Measurements from ENCODE around the gene VPS18.

Gene VPS18

DNA sequence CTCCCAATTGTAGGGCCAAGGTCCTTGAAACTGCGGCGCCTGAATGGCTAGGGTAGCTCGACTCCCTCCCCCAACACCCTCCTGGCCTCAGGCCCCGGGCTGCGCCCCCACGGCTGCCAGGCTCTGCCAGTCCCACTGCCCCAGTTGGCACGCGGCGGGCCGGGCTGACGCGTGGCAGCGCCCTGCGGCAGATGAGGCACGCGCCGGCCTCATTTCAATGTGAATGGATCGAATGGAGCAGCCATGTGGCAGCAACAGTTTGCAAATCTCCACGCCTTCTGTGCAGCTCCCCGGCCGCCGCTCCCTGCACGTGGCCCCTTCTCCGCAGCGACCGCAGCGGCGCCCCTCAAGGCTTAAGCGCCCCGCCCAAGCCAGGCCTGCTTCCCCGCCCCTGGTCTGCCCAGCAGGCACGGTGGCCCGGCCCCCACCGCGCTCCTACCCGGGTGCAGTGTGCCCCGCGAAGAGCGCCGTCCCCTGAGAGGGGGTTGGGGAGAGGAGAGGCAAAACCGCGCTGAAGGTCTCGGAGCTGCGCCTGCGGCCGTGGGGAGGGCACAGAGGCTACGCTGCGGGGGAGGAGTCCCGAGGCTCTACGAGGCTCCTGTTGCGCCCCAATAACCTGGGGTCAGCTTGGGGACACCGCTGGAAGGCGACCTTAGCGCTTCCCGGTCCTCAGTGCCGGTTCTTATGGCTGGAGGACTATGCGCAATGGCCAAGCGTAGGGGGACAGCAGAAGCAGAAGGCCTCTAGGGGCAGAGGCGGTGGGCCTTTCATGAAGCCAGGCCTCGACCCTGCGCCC lies 31.8 kb downstream of the VPS18 start:
- peak overlapping the region; percentile 28; the same call in 1 of the 2 replicates for H3K4me3 ChIP-seq (ENCODE audit: low read length)
- no peaks in the 10 kb centered on the region for H3K36me3 ChIP-seq (ENCODE audit: control insufficient read depth, low read length)
- no peak overlapping the region for H3K27ac ChIP-seq (ENCODE audit: low read depth, low read length)
- no peaks in the 10 kb centered on the region for H3K9me2 ChIP-seq (replicated peaks; ENCODE audit: control insufficient read depth, low read length)
- H4K20me1 ChIP-seq (ENCODE audit: control insufficient read depth, insufficient read depth, low read depth, low read length) = no peaks in the 10 kb centered on the region; the same call in 1 of the 2 replicates
- peak overlapping the region; percentile 42 for H3K4me2 ChIP-seq (ENCODE audit: low read length)
- H3K4me1 ChIP-seq (ENCODE audit: control insufficient read depth, low read length) = peaks cover 49% of the 10 kb centered on the region
- H3K27me3 ChIP-seq (ENCODE audit: control insufficient read depth, low read length) = peaks cover 82% of the 10 kb centered on the region
- no peaks in the 10 kb centered on the region for H3K79me2 ChIP-seq (ENCODE audit: control insufficient read depth, low read length)
- H3F3A ChIP-seq (ENCODE audit: control insufficient read depth, insufficient read depth) = no peaks in the 10 kb centered on the region
- no peak; the same call in 1 of the 2 replicates for TF ChIP-seq EZH2phosphoT487 (IDR thresholded peaks at IDR 0.05; ENCODE audit: borderline replicate concordance, low read length)
- TF ChIP-seq, protein P1, sequence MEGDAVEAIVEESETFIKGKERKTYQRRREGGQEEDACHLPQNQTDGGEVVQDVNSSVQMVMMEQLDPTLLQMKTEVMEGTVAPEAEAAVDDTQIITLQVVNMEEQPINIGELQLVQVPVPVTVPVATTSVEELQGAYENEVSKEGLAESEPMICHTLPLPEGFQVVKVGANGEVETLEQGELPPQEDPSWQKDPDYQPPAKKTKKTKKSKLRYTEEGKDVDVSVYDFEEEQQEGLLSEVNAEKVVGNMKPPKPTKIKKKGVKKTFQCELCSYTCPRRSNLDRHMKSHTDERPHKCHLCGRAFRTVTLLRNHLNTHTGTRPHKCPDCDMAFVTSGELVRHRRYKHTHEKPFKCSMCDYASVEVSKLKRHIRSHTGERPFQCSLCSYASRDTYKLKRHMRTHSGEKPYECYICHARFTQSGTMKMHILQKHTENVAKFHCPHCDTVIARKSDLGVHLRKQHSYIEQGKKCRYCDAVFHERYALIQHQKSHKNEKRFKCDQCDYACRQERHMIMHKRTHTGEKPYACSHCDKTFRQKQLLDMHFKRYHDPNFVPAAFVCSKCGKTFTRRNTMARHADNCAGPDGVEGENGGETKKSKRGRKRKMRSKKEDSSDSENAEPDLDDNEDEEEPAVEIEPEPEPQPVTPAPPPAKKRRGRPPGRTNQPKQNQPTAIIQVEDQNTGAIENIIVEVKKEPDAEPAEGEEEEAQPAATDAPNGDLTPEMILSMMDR (IDR thresholded peaks at IDR 0.05; ENCODE audit: low read depth, low read length, poor library complexity, severe bottlenecking) = no peak
- H3K9me3 ChIP-seq (ENCODE audit: control insufficient read depth, insufficient read depth, low read length) = no peaks in the 10 kb centered on the region

GRCh38 chr15:40926659-40927494 lies 32.6 kb downstream of the VPS18 start:
- TF ChIP-seq EZH2phosphoT487 (IDR thresholded peaks at IDR 0.05; ENCODE audit: borderline replicate concordance, low read length) = 0 out of 2 replicates have a peak, but pooled peaks have one; percentile 82
- TF ChIP-seq, protein P1 (IDR thresholded peaks at IDR 0.05; ENCODE audit: low read depth, low read length, poor library complexity, severe bottlenecking) = no peak
- Histone ChIP-seq H3K9me3 (ENCODE audit: control insufficient read depth, insufficient read depth, low read length) (no peaks in the 10 kb centered on the region), H3K4me1 (ENCODE audit: control insufficient read depth, low read length) (peaks cover 52% of the 10 kb centered on the region), H3K4me2 (ENCODE audit: low read length) (peak overlapping the region; percentile 42), H3K36me3 (ENCODE audit: control insufficient read depth, low read length) (no peaks in the 10 kb centered on the region), H3K27ac (ENCODE audit: low read depth, low read length) (no peak overlapping the region), H3K9me2 (replicated peaks; ENCODE audit: control insufficient read depth, low read length) (no peaks in the 10 kb centered on the region), H3K79me2 (ENCODE audit: control insufficient read depth, low read length) (no peaks in the 10 kb centered on the region), H3K4me3 (ENCODE audit: low read length) (no peak overlapping the region), H3F3A (ENCODE audit: control insufficient read depth, insufficient read depth) (no peaks in the 10 kb centered on the region), H3K27me3 (ENCODE audit: control insufficient read depth, low read length) (peaks cover 89% of the 10 kb centered on the region), H4K20me1 (ENCODE audit: control insufficient read depth, insufficient read depth, low read depth, low read length) (no peaks in the 10 kb centered on the region; the same call in 1 of the 2 replicates)

DNA sequence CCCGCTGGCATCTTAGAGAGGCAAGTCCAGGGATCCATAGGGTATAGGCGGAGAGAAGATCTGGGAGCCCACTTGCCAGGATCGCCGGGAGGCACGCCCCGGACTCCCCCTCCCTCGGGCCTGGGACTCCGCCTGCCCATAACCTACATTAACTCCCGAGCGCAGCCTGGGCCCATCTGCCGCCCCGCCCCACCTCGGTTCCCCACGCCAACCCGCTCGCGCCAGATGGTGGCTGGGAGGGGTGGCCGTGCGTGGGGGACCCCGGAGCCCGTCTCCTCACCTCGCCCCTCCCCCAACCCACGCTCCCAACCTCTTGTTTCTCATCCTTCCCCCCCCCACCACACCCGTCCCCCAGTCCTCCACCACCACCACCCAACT lies 33.2 kb downstream of the VPS18 start:
- Histone ChIP-seq H3K4me3 (ENCODE audit: low read length) (peak overlapping the region; percentile 55; the same call in 1 of the 2 replicates), H3K27me3 (ENCODE audit: control insufficient read depth, low read length) (peaks cover 86% of the 10 kb centered on the region), H4K20me1 (ENCODE audit: control insufficient read depth, insufficient read depth, low read depth, low read length) (no peaks in the 10 kb centered on the region; the same call in 1 of the 2 replicates), H3F3A (ENCODE audit: control insufficient read depth, insufficient read depth) (no peaks in the 10 kb centered on the region), H3K9me3 (ENCODE audit: control insufficient read depth, insufficient read depth, low read length) (no peaks in the 10 kb centered on the region), H3K79me2 (ENCODE audit: control insufficient read depth, low read length) (no peaks in the 10 kb centered on the region), H3K4me2 (ENCODE audit: low read length) (peak overlapping the region; percentile 74), H3K36me3 (ENCODE audit: control insufficient read depth, low read length) (no peaks in the 10 kb centered on the region), H3K9me2 (replicated peaks; ENCODE audit: control insufficient read depth, low read length) (no peaks in the 10 kb centered on the region), H3K4me1 (ENCODE audit: control insufficient read depth, low read length) (peaks cover 57% of the 10 kb centered on the region), H3K27ac (ENCODE audit: low read depth, low read length) (no peak overlapping the region)
- TF ChIP-seq EZH2phosphoT487 (IDR thresholded peaks at IDR 0.05; ENCODE audit: borderline replicate concordance, low read length) = no peak
- TF ChIP-seq, protein P1 (IDR thresholded peaks at IDR 0.05; ENCODE audit: low read depth, low read length, poor library complexity, severe bottlenecking) = no peak

Data from DOHH2 (cell line).